Measurements from ENCODE around the gene TOX3. TPM values are rescaled to one million over a fixed set of nuclear protein-coding genes. Genes with fewer than 3 reads are reported as not detected.

Gene TOX3
- total RNA-seq, 1 donor from 2014 or later = under 0.01 TPM

GRCh38 chr16:52526116-52526828 lies 20.7 kb downstream of the TOX3 start:
- TF ChIP-seq CTCF (IDR thresholded peaks at IDR 0.05; ENCODE audit: insufficient read depth, low read length, severe bottlenecking) = no peak
- no peaks in the 10 kb centered on the region for H3K27me3 ChIP-seq (ENCODE audit: control insufficient read depth, insufficient read depth, low read length)
- H3K4me3 ChIP-seq (ENCODE audit: low read depth, low read length) = no peak overlapping the region
- no peaks in the 10 kb centered on the region for H3K36me3 ChIP-seq (ENCODE audit: control insufficient read depth, insufficient read depth, low read length)
- FAIRE-seq = no peak
- no peak for DNase-seq (ENCODE audit: low read depth)

GRCh38 chr16:52521570-52521969 lies 25.4 kb downstream of the TOX3 start:
- no peak overlapping the region for H3K4me3 ChIP-seq (ENCODE audit: low read depth, low read length)
- FAIRE-seq (no peak), DNase-seq (ENCODE audit: low read depth) (no peak)
- no peaks in the 10 kb centered on the region for H3K36me3 ChIP-seq (ENCODE audit: control insufficient read depth, insufficient read depth, low read length)
- H3K27me3 ChIP-seq (ENCODE audit: control insufficient read depth, insufficient read depth, low read length) = no peaks in the 10 kb centered on the region
- TF ChIP-seq CTCF (IDR thresholded peaks at IDR 0.05; ENCODE audit: insufficient read depth, low read length, severe bottlenecking) = no peak

- FAIRE-seq (no peak), DNase-seq (ENCODE audit: low read depth) (no peak)
- H3K4me3 ChIP-seq (ENCODE audit: low read depth, low read length) = no peak overlapping the region
- no peaks in the 10 kb centered on the region for H3K36me3 ChIP-seq (ENCODE audit: control insufficient read depth, insufficient read depth, low read length)
- TF ChIP-seq CTCF (IDR thresholded peaks at IDR 0.05; ENCODE audit: insufficient read depth, low read length, severe bottlenecking) = no peak
- H3K27me3 ChIP-seq (ENCODE audit: control insufficient read depth, insufficient read depth, low read length) = no peaks in the 10 kb centered on the region
Measured at GRCh38 chr16:52518884-52519283, 28.1 kb downstream of the TOX3 start.

- TF ChIP-seq CTCF (IDR thresholded peaks at IDR 0.05; ENCODE audit: insufficient read depth, low read length, severe bottlenecking) = no peak
- no peaks in the 10 kb centered on the region for H3K27me3 ChIP-seq (ENCODE audit: control insufficient read depth, insufficient read depth, low read length)
- no peak for FAIRE-seq
- H3K4me3 ChIP-seq (ENCODE audit: low read depth, low read length) = no peak overlapping the region
- no peaks in the 10 kb centered on the region for H3K36me3 ChIP-seq (ENCODE audit: control insufficient read depth, insufficient read depth, low read length)
- no peak for DNase-seq (ENCODE audit: low read depth)
Measured at GRCh38 chr16:52515068-52515671, 31.8 kb downstream of the TOX3 start.

- no peak for TF ChIP-seq CTCF (IDR thresholded peaks at IDR 0.05; ENCODE audit: insufficient read depth, low read length, severe bottlenecking)
- Histone ChIP-seq H3K27me3 (ENCODE audit: control insufficient read depth, insufficient read depth, low read length) (no peaks in the 10 kb centered on the region), H3K4me3 (ENCODE audit: low read depth, low read length) (no peak overlapping the region), H3K36me3 (ENCODE audit: control insufficient read depth, insufficient read depth, low read length) (no peaks in the 10 kb centered on the region)
- FAIRE-seq (no peak), DNase-seq (ENCODE audit: low read depth) (no peak)
Measured at GRCh38 chr16:52512297-52512987, 34.5 kb downstream of the TOX3 start.
